Ovary (tissue), 9 donors: ENCODE data around the gene CPNE9. TPM values are rescaled to one million over a fixed set of nuclear protein-coding genes. Genes with fewer than 3 reads are reported as not detected.

Source experiments
- DNase-seq, 5 donors: peaks; one replicate each; pipeline ENCODE4 v3.0.0-alpha.2; 2019 to 2020
- H3K27ac ChIP-seq, 2 donors: fragments of 200-600 bp; one replicate each; pipeline versions ENCODE4 v1.5.1 to v1.8.0; 2019 to 2022
- H3K27me3 ChIP-seq: fragments of 200-600 bp; one replicate; pipeline ENCODE4 v1.8.0; 2022
- H3K36me3 ChIP-seq: fragments of 200-600 bp; sonication (generic); one replicate; pipeline ENCODE4 v1.5.1; 2019
- H3K4me1 ChIP-seq: one replicate; pipeline ENCODE4 v1.8.1; 2013; ENCODE audit warnings: mild to moderate bottlenecking, moderate library complexity; ENCODE audit not compliant: insufficient read depth
- H3K4me3 ChIP-seq: fragments of 200-600 bp; sonication (generic); one replicate; pipeline ENCODE4 v1.5.1; 2017
- H3K9me3 ChIP-seq, 2 donors: fragments of 200-600 bp in 1 of 2; sonication (generic) in 1 of 2; one replicate each; pipeline versions ENCODE4 v1.5.1 to v1.8.1; 2013 to 2019; ENCODE audit warnings: mild to moderate bottlenecking in 1 of 2, moderate library complexity in 1 of 2
- EP300 ChIP-seq: sonication (generic); formaldehyde crosslinking; IDR thresholded peaks from one replicate; pipeline ENCODE4 v1.6.1; 2017; ENCODE audit warnings: antibody characterized with exemption
- POLR2A ChIP-seq: fragments of 450-650 bp; IDR thresholded peaks from one replicate; pipeline ENCODE4 v1.6.1; 2017; ENCODE audit warnings: antibody characterized with exemption, mild to moderate bottlenecking, moderate library complexity
- WGBS, 3 donors: extraction: QIAGEN DNeasy Blood & Tissue Kit in 1 of 3; methylation state at CpG; one replicate each; pipeline versions ENCODE4 v1.1.5 to v1.1.7; 2013 to 2017; 5-methylcytosine and 5-hydroxymethylcytosine counted together
- intact Hi-C, 4 donors: fragments of 100-400 bp; cut with DNase I; formaldehyde crosslinking; loops; one replicate each; pipeline versions ENCODE4 v1.11.0 to v1.15.1; 2022 to 2023
- polyA plus RNA-seq, 2 donors: library from polyadenylated mRNA; stranded (reverse); fragments of 200-250 nt in 1 of 2; fragments of 350-450 nt in 1 of 2; fragmentation: Illumina TruSeq in 1 of 2; extraction: RNeasy Lipid Tissue Mini Kit (QIAGEN cat#74804) in 1 of 2; gene quantifications; one replicate each; pipeline ENCODE4 v1.2.3, GENCODE V29; 2013 to 2014
- total RNA-seq, 7 donors: library from RNA; depleted of rRNA in 2 of 7; stranded (reverse); fragments of >200 nt in 2 of 7; fragmentation: NEBNext Ultra II Directional in 3 of 7; extraction: Animal tissue kit (Norgen Biotek cat#: 25700) in 3 of 7; gene quantifications; one replicate each; pipeline versions ENCODE4 v1.1.0 to v1.2.4, GENCODE V29; 2016 to 2023
- TF ChIP-seq, protein P1 (sequence below), 3 donors: fragments of 450-650 bp in 2 of 3; fragments of 200-600 bp in 1 of 3; IDR thresholded peaks; one replicate each; pipeline versions ENCODE4 v1.5.1 to v1.8.0; 2016 to 2022; ENCODE audit warnings: antibody characterized with exemption in 3 of 3, mild to moderate bottlenecking in 1 of 3
- donor health status: DM: no; HTN: no; CAD: no; lungs with moderate emphysema.
- donor health status: DM: no; HTN: no; CAD: no.
- donor health status: Bipolar disorder and iron deficiency.
- donor health status: DM: yes; HTN: yes; CAD: no.
- donor health status: DM: no; HTN: no; CAD: no.
- donor health status: DM: yes; HTN: yes; CAD: no.

The CPNE9 gene
- total and polyA plus RNA-seq, 9 donors, result 0.07 TPM; not detected in 8

DNA sequence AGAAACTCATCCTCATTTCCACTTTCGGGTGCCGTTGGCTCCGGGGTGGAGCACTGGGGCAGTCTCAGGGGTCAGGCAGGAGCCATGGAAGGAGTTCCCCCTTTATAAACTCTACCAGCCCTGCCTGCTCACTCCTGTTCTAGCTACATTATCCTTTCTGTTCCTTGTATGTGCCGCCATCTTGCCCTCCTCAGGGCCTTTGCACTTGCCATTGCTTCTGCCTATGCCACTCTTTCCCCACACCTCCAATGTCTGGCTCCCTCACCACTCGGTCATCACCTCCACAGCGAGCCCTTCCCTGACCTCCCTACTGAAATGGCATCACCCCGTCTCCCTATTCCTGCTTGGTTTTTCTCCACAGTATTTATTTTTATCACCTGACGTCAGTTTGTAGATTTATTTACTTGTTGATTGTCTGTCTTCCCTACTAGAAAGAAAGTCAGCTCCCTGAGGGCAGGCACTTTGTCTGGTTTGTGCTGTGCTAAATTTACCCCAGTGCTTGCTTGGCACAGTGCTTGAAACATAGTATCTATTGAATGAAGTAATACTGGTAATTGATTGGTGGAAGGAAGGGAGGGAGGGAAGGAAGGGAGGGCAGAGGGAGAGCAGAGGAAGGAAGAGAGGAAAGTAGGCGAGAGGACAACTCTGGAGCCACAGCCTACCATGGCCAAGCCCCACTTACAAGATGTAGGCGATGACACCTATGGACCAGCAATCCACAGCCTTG is 57.3 kb downstream of the CPNE9 start:
- TF ChIP-seq EP300, result no peak
- TF ChIP-seq POLR2A, result no peak
- TF ChIP-seq, protein P1, sequence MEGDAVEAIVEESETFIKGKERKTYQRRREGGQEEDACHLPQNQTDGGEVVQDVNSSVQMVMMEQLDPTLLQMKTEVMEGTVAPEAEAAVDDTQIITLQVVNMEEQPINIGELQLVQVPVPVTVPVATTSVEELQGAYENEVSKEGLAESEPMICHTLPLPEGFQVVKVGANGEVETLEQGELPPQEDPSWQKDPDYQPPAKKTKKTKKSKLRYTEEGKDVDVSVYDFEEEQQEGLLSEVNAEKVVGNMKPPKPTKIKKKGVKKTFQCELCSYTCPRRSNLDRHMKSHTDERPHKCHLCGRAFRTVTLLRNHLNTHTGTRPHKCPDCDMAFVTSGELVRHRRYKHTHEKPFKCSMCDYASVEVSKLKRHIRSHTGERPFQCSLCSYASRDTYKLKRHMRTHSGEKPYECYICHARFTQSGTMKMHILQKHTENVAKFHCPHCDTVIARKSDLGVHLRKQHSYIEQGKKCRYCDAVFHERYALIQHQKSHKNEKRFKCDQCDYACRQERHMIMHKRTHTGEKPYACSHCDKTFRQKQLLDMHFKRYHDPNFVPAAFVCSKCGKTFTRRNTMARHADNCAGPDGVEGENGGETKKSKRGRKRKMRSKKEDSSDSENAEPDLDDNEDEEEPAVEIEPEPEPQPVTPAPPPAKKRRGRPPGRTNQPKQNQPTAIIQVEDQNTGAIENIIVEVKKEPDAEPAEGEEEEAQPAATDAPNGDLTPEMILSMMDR (IDR thresholded peaks at IDR 0.05), result no peak
- H3K27me3 ChIP-seq, result no peaks in the 10 kb centered on the region
- no peaks in the 10 kb centered on the region for H3K36me3 ChIP-seq
- WGBS, 3 donors, result 90 to 93% (median 92%) methylated on average over 10 of the region's 10 CpGs
- no peak overlapping the region for H3K27ac ChIP-seq
- H3K4me1 ChIP-seq, result no peaks in the 10 kb centered on the region
- intact Hi-C loops, result no loop called here
- DNase-seq, result no peak
- no peak overlapping the region for H3K4me3 ChIP-seq
- no peaks in the 10 kb centered on the region for H3K9me3 ChIP-seq

DNA sequence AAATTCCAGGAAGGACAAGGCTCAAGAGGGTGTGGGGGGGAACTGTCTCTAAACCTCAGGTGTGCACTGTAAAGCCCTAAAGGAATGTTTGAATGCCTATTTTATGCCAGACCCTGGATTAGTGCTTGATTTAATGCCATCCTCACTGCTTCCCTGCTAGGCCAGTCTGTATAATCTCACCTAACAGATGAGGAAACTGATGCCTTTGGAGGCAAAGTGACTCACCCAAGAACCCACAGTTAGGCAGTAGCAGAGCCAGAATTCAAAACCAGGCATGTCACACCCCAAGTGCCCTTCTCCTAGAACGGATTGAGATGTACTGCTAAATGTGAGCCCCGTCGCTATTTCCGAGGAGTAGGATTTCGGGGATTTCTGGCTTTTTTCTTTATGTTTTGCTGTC is 58.3 kb downstream of the CPNE9 start:
- no peak for DNase-seq
- no peaks in the 10 kb centered on the region for H3K4me1 ChIP-seq
- H3K27me3 ChIP-seq, result no peaks in the 10 kb centered on the region
- TF ChIP-seq POLR2A (no peak), EP300 (no peak)
- TF ChIP-seq, protein P1 (IDR thresholded peaks at IDR 0.05), result no peak
- no peaks in the 10 kb centered on the region for H3K36me3 ChIP-seq
- intact Hi-C loops, result no loop called here
- WGBS, 3 donors, result 89 to 93% (median 90%) methylated on average over 5 of the region's 5 CpGs
- no peaks in the 10 kb centered on the region for H3K9me3 ChIP-seq
- no peak overlapping the region for H3K4me3 ChIP-seq
- no peak overlapping the region for H3K27ac ChIP-seq

DNA sequence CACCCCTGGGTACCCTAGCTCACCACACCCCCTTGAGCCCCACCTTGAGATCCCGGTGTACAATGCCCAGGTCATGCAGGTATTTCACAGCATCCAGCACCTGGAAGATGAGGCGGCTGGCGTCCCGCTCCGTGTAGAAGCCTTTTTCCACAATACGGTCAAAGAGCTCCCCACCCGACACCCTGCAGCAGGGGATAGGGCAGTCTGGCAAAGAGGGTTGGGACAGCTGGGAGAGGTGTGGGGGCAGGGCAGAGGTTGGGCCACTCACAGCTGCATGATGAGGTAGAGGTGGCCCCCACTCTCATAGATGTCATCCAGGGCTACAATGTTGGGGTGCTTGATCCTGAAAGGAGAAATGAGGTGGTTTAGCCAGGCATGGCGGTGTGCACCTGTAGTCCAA is 59.2 kb downstream of the CPNE9 start:
- WGBS, 3 donors, result 86 to 87% (median 87%) methylated on average over 8 of the region's 8 CpGs
- intact Hi-C loops, result no loop called here

DNA sequence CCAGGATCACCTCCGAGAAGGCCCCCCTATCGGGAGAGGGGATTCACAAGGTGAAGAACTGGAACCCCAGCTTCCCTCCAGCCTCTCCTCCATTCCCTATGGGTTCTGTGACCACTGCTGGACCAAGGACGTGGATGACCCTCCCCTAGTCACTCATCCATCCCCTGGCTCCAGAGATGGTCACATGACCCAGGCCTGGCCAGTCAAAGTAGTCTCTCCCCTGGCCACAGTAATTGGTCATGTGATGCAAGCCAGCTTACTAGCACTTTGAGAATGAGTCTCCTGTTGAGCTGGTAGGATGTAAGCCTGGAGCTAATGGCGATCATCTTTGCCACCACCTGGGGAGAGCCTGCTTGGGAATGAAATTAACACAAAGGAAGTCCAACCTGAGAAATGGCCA is 62.2 kb downstream of the CPNE9 start:
- DNase-seq, result no peak
- Histone ChIP-seq H3K27me3 (no peaks in the 10 kb centered on the region), H3K36me3 (no peaks in the 10 kb centered on the region), H3K4me3 (no peak overlapping the region), H3K4me1 (peaks cover 6% of the 10 kb centered on the region), H3K27ac (no peak overlapping the region), H3K9me3 (no peaks in the 10 kb centered on the region)
- WGBS, 3 donors, result 85 to 95% (median 86%) methylated on average over 4 of the region's 4 CpGs
- intact Hi-C loops, result no loop called here
- TF ChIP-seq POLR2A, result no peak
- no peak for TF ChIP-seq EP300
- TF ChIP-seq, protein P1 (IDR thresholded peaks at IDR 0.05), result no peak

More for the DNA sequence above, 59.2 kb downstream of the CPNE9 start:
- H3K27ac ChIP-seq, result no peak overlapping the region
- no peaks in the 10 kb centered on the region for H3K36me3 ChIP-seq
- H3K4me3 ChIP-seq, result no peak overlapping the region
- no peaks in the 10 kb centered on the region for H3K9me3 ChIP-seq
- DNase-seq, result no peak
- H3K4me1 ChIP-seq, result no peaks in the 10 kb centered on the region
- TF ChIP-seq EP300, result no peak
- TF ChIP-seq, protein P1 (IDR thresholded peaks at IDR 0.05), result no peak
- TF ChIP-seq POLR2A, result no peak
- no peaks in the 10 kb centered on the region for H3K27me3 ChIP-seq
